K562 (cell line): ENCODE data around the gene TMEM163.

ENCODE experiments used
- CTCF ChIP-seq, 3 experiments: IDR thresholded peaks in 2 of 3; conservative IDR thresholded peaks in 1 of 3; 2 replicates each; pipeline ENCODE4 v1.5.1; 2011 to 2012; ENCODE audit warnings: low read length in 3 of 3, mild to moderate bottlenecking in 3 of 3, control low read depth in 2 of 3, improper control_type of control experiment in 1 of 3, inconsistent platforms in 1 of 3, low read depth in 1 of 3, mixed read lengths in 1 of 3, moderate library complexity in 1 of 3; ENCODE audit not compliant: insufficient read depth in 2 of 3
- USF2 ChIP-seq: sonication (generic); formaldehyde crosslinking; IDR thresholded peaks from 2 replicates; pipeline ENCODE4 v1.5.0; 2020; ENCODE audit warnings: missing genetic modification reagents

GRCh38 chr2:134490559-134490958, 228.2 kb downstream of the TMEM163 start:
- TF ChIP-seq CTCF (IDR thresholded peaks at IDR 0.05 in 2 of 3, conservative IDR thresholded peaks at IDR 0.05 in 1 of 3; ENCODE audit: insufficient read depth in 2 of 3, low read depth in 1 of 3, low read length in 3 of 3) (no peak), USF2 (no peak)
